ENCODE data around the gene SAFB2. TPM values are rescaled to one million over a fixed set of nuclear protein-coding genes. Genes with fewer than 3 reads are reported as not detected.

Gene SAFB2
- total RNA-seq, 1 donor: 36.7 TPM

DNA sequence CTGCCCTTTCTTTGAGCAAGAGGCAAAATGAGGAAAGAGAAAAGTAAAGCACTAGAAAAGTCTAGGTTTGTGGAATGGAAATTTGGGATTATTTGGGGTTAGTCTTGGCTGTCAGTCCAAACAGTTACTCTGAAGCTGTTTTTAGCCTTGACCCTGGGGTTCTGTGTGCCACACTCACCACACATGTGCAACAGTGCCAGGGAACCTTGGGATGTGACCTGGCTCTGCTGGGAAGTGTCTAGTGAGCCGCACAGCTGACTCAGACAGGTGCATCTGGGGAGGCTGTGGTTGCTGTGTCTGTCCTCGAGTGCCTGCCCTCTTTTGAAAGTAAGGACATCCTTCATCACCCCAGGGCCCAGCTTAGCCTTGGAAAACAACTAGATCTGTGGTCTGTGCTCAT lies 41.9 kb upstream of the SAFB2 start:
- no peak overlapping the region for H3K4me3 ChIP-seq (ENCODE audit: low read depth, low read length)
- TF ChIP-seq, protein P1, sequence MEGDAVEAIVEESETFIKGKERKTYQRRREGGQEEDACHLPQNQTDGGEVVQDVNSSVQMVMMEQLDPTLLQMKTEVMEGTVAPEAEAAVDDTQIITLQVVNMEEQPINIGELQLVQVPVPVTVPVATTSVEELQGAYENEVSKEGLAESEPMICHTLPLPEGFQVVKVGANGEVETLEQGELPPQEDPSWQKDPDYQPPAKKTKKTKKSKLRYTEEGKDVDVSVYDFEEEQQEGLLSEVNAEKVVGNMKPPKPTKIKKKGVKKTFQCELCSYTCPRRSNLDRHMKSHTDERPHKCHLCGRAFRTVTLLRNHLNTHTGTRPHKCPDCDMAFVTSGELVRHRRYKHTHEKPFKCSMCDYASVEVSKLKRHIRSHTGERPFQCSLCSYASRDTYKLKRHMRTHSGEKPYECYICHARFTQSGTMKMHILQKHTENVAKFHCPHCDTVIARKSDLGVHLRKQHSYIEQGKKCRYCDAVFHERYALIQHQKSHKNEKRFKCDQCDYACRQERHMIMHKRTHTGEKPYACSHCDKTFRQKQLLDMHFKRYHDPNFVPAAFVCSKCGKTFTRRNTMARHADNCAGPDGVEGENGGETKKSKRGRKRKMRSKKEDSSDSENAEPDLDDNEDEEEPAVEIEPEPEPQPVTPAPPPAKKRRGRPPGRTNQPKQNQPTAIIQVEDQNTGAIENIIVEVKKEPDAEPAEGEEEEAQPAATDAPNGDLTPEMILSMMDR (IDR thresholded peaks at IDR 0.05; ENCODE audit: insufficient read depth, low read length): no peak
- DNase-seq (ENCODE audit: low read depth): no peak

DNA sequence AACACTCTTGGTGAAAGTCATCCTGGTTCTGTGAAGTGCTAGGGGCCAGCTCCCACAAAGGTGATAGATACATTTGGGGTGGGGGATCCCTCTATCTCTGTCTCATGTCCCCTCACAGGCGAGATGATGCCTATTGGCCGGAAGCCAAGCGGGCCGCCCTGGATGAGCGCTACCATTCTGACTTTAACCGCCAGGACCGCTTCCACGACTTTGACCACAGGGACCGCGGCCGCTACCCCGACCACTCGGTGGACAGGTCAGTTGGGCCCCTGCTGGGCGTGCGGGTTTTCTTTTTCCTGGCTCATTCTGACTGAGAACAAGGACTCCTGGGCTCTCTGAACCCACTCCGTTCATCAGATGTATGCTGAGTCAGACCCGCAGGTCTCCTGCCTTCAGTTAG lies 41.3 kb upstream of the SAFB2 start:
- no peak for DNase-seq (ENCODE audit: low read depth)
- TF ChIP-seq, protein P1 (IDR thresholded peaks at IDR 0.05; ENCODE audit: insufficient read depth, low read length): no peak
- no peak overlapping the region for H3K4me3 ChIP-seq (ENCODE audit: low read depth, low read length)

DNA sequence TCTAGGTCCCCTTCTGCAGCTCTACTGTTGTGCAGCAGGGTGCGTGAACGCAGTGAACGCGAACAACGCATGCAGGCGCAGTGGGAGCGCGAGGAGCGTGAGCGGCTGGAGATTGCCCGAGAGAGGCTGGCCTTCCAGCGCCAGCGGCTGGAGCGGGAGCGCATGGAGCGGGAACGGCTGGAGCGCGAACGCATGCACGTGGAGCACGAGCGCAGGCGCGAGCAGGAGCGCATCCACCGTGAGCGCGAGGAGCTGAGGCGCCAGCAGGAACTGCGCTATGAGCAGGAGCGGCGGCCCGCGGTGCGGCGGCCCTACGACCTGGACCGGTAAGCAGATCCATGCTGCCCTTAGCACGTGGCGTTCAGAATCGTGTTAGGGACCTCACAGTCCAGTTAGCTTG lies 38.9 kb upstream of the SAFB2 start:
- TF ChIP-seq, protein P1 (IDR thresholded peaks at IDR 0.05; ENCODE audit: insufficient read depth, low read length): no peak
- no peak for DNase-seq (ENCODE audit: low read depth)

GRCh38 chr19:5655412-5655811 lies 32.8 kb upstream of the SAFB2 start:
- no peak for DNase-seq (ENCODE audit: low read depth)
- TF ChIP-seq, protein P1 (IDR thresholded peaks at IDR 0.05; ENCODE audit: insufficient read depth, low read length): no peak
- H3K4me3 ChIP-seq (ENCODE audit: low read depth, low read length): no peak overlapping the region

More for the DNA sequence above, 38.9 kb upstream of the SAFB2 start:
- H3K4me3 ChIP-seq (ENCODE audit: low read depth, low read length): no peak overlapping the region

DNA sequence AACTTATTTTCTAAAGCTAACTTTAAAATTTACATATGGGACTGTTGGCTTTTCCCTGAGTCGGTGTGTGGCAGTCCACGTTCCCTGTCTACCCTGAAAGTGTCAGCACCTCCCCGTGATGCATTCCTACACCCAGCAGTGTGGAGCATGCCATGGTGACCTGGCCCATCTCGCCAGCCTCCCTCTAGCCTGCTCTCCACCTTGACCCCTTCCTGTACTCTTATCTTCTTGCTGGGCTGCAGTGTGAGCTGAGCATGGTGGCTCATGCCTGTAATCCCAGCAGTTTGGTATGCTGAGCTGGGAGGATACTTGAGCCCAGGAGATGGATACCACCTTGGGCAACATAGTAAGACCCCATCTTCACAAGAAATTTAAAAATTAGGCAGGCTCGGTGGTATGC lies 32.4 kb upstream of the SAFB2 start:
- TF ChIP-seq, protein P1 (IDR thresholded peaks at IDR 0.05; ENCODE audit: insufficient read depth, low read length): no peak
- no peak overlapping the region for H3K4me3 ChIP-seq (ENCODE audit: low read depth, low read length)
- no peak for DNase-seq (ENCODE audit: low read depth)

- TF ChIP-seq, protein P1 (IDR thresholded peaks at IDR 0.05; ENCODE audit: insufficient read depth, low read length): no peak
- H3K4me3 ChIP-seq (ENCODE audit: low read depth, low read length): no peak overlapping the region
Measured at GRCh38 chr19:5652261-5652660, 29.7 kb upstream of the SAFB2 start.

GRCh38 chr19:5651361-5651760 lies 28.8 kb upstream of the SAFB2 start:
- TF ChIP-seq, protein P1 (IDR thresholded peaks at IDR 0.05; ENCODE audit: insufficient read depth, low read length): no peak
- DNase-seq (ENCODE audit: low read depth): no peak
- no peak overlapping the region for H3K4me3 ChIP-seq (ENCODE audit: low read depth, low read length)

More at GRCh38 chr19:5652261-5652660, 29.7 kb upstream of the SAFB2 start:
- no peak for DNase-seq (ENCODE audit: low read depth)
